HS-5 (cell line): ENCODE data around the gene SPANXN2.
"Not testable (repeated sequence)": the region's sequence is repeated elsewhere in the genome, so short reads cannot be mapped to it uniquely, and the experiment has no call there.

Source experiments
- DNase-seq: peaks from one replicate; pipeline ENCODE4 v3.0.0-alpha.2; 2012; ENCODE audit warnings: low read depth

SPANXN2 gene, protein sequence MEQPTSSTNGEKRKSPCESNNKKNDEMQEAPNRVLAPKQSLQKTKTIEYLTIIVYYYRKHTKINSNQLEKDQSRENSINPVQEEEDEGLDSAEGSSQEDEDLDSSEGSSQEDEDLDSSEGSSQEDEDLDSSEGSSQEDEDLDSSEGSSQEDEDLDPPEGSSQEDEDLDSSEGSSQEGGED

DNA sequence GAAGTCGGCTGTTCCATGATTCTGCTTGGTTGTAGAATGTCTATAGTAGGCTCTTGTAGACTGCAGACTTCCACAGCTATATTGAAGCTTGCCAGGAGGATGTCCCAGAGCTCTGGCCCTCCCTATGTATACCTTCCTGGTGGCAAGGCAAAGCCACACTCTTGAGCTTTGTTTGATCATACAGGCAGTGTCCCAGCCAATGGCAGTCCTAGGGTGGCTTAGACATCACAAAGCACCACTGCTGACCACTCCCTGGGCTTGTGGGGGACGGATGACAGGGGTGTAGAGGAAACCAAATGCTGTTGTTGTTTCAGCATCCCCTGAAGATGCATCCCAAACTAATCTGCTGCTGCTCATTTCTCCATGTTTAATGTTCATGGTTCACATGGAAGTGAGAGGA lies at the start of gene SPANXN2:
TSS of gene SPANXN2 (minus strand) at position 101 of the 400 bp plus-strand sequence. CDS start at position 17, 84 bp downstream.
- DNase-seq = not testable (repeated sequence)

DNA sequence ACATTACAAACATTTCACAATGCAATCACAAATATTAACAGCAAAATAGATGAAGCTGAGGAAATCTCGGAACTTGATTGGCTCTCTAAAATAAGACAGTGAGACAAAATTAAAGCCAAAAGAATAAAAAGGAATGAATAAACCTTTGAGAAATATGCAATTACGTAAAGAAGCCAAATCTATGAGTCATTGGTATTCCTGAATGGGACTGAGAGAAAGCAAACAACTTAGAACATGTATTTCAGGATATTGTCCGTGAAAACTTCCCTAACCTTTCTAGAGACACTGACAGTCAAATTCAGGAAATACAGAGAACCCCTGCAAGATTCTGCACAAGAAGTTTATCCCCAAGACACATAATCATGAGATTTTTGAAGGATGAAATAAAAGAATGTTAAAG lies 48.4 kb upstream of the SPANXN2 start:
- no peak for DNase-seq

DNA sequence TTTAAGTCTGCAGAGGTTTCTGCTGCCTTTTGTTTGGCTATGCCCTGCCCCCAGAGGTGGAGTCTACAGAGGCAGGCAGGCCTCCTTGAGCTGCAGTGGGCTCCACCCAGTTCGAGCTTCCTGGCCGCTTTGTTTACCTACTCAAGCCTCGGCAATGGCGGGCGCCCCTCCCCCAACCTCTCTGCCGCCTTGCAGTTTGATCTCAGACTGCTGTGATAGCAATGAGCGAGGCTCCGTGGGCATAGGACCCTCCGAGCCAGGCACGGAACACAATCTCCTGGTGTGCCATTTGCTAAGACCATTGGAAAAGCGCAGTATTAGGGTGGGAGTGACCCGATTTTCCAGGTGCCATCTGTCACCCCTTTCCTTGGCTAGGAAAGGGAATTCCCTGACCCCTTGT lies 47.2 kb upstream of the SPANXN2 start:
- DNase-seq = not testable (repeated sequence)

DNA sequence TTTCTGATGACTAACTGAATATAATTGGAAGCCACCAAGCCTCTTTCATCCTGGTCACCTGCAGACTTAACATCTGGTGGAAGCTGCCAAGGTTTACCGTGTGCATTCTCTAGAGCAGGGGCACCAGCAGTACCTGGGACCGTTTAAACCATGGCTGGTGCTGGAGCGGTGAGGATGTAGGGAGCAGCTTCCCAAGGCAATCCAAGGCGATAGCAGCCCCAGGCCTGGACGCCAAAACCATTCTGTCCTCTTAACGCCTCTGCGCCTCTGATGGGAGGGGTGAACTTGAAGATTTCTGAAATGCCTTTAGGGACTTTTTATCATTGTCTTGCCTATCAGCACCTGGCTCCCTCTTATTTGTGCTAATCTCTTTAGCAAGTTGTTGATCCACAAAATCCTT lies 37.3 kb upstream of the SPANXN2 start:
- DNase-seq = no peak

DNA sequence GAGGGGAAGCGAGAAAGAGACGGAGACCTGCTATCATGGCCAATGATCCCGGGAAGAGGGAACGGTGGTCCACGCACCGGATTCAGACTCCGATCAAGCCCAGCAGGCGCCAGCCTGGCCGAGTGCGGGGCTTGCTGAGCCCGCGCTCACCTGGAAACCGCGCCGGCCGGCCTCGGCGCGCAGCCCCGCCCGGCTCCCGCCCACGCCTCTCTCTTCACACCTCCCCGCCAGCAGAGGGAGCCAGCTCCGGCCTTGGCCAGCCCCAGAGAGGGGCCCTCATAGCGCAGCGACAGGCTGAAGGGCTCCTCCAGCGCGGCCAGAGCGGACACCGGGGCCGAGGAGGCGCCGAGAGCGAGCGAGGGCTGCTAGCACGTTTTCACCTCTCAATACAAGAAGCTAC lies 36.8 kb upstream of the SPANXN2 start:
- DNase-seq = no peak

DNA sequence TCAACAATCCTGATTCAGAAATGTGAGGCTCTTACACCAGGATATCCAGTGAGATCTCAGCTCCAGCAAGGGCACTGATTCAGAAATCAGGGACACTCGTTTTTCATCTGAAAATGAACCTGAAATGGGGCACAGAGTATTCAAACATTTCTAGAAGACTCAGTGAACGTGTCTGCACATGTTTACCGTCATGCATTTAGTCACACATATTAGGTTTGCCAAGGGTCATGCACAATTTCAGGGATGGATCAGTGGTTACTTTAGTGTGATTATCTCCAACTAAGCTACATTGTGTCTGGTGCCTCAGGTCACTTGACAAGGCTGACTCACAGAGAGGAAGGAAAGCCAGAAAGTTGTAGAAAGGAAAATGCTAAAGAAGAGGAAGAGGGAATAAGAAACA lies 33.6 kb upstream of the SPANXN2 start:
- no peak for DNase-seq

DNA sequence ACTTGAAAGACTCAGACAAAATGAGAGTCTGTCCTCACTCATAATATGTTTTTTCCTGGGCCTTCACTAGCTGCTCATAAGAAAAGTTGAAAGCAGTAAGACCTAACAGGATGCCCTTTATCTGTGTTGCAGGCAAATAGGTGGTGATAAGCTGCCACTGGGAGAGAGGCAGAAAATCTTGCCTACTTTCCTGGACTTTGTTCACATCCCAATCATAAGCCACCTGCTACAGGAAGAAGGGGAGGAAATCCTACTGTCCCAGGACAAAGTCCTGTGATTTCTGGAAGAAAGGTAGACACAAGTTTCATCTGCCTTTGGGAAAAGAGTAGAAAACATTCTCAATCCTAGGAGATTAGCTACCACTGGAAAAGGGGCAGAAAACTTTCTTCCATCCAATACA lies 13.3 kb upstream of the SPANXN2 start:
- DNase-seq = no peak

DNA sequence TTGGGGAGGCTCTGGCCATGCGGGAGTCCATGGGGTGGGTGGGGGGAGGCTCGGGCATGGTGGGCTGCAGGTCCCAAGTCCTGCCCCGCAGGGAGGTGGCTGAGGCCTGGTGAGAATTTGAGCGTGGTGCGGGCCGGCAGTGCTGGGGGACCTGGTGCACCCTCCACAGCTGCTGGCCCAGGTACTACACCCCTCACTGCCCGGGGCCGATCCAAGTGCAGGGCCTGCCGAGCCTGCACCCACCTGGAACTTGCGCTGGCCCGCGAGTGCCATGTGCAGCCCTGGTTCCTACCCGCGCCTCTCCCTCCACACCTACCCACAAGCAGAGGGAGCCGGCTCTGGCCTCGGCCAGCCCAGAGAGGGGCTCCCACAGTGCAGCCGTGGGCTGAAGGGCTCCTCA lies 5.7 kb upstream of the SPANXN2 start:
- no peak for DNase-seq

DNA sequence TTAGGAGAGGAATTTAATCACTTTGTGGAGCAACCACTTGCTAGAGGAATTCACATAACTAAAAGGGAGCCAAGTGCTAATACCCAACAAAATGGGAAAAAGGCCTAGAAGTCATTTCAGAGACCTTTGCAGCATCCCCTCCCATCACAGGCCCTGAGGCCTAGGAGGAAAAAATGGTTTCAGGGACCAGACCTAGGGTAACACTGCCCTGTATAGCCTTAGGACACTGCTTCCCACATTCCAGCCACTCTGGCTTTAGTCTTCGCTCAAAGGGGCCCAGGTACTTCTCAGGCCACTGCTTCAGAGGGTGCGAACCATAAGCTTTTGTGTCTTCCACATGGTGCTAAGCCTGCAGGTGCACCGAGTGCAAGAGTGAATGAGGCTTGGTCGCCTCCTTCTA lies 19.1 kb downstream of the SPANXN2 start:
- no peak for DNase-seq

DNA sequence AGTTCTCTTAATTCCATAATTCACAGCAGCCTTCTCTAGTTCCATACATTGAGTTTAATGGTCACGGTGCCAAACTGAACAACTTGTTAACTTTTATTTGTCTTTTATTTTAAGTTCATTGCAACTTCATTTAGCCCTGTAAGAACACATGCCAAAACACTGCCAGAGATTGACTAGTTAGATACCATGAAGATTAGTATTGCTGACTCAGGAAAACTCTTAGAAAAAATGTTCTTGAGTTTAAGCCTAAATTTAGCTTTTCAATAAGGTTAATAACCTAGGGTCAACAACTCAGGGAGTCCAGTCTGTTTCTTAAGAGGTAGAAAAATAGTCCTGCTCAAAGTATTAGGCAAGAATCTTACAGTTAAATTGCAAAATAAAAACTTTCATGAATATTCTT lies 25.7 kb downstream of the SPANXN2 start:
- DNase-seq = no peak

DNA sequence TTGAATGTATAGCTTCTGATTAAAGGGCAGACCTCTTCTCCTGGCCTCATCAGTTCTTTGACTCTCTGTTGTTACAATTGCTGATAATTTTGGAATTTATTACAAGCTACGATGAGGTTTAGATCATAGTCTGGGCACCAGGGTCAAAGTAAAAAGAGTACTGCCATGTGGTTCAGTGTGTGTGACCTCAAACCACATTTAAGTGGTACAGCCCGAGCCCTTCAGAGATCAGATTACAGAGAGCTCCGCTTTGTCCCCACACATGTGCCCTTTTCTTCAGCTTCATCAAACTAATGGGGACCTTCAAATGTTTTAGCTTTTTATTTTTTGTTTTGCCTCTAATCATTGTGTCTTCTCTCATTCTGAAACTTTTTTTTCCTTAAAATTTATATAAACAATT lies 37.1 kb downstream of the SPANXN2 start:
- DNase-seq = no peak

DNA sequence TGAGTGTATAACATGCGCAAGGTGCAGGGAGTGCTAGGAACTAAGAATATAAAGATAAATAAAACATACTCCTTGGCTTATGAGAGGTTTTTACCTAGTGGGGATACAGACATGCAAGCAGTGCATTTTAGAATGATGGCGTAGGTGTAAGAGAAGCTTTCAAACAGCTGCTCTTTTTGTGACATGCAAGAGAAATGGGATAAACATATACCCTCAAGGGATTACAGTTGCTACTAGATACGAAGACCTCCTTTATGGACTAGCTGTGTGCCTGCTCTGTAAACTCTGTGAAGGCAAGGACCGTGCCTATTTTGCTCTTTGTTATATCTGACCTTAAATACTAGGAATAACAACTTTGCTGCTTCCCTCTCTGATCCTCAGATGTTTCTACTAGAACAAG lies 45.6 kb downstream of the SPANXN2 start:
- no peak for DNase-seq

DNA sequence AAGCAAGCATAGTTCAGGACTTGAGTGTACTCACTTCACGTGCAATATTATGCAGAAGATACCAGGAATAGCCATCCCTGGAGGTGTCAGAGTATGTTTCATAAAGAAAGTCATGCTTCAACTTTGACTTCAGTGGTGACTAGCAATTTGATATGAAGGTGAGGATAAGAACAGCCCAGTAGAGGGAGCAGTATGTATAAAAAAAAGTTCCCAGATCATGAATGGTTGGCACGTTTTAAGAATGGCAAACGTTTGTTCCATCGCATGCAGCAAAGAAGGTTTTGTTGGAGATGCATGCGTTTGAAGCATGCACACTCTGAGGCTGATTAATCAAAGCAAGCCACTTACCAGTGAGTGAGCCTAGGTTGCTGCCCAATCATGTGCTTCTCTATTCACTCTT lies 51.2 kb downstream of the SPANXN2 start:
- DNase-seq = no peak

DNA sequence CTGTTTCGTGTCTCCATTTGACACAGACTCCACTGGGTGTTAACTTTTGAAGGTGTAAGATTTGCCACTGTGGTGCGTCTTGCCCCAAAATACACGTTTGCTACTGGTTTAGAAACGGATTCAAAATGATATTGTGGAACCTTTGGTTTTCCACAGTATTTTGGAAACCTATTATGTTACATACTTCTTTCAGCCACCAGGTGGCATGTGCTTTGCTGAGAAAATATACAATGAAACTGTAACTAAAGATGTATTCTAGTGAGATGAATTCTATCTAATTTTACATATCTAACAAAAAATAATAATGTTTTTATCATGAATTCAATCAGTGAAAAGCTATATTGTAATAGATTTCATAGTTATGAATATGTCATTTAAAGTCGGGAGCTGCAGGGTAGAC lies 56.2 kb downstream of the SPANXN2 start:
- no peak for DNase-seq

DNA sequence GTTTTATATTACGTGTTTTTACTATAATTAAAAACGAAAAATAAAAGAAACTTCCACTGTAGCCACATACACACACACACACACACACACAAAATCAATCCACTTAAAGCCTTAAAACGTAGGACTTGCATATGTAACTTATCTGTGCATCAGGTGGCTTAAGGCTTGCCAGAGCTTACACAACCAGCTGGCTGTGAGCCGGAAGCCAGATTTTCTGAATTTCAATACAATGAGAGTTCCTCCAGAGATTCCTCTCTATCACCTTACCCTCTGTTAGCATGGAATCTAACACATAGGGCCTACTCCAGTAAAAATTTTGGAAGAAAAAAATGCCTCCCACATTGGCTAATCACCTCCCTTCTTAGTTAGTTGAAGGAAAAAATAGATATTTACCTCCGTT lies 56.8 kb downstream of the SPANXN2 start:
- no peak for DNase-seq
